ENCODE data around the gene SHISA3.

- TF ChIP-seq CTCF (IDR thresholded peaks at IDR 0.05), result no peak
- TF ChIP-seq POLR2A (IDR thresholded peaks at IDR 0.05), result no peak
- no peak for TF ChIP-seq EP300 (IDR thresholded peaks at IDR 0.05)
Observed at GRCh38 chr4:42440083-42440482, 42.8 kb downstream of the SHISA3 start.
